GM12891 (cell line): ENCODE measurements around the gene TRMT1.

Source experiments
- DNase-seq: peaks from one replicate; pipeline ENCODE4 v3.0.0; 2011; ENCODE audit warnings: low spot score; ENCODE audit not compliant: insufficient read length
- FAIRE-seq: peaks from 2 replicates; lab custom pipeline; 2011; peaks lifted over from hg19 to GRCh38; lab: Jason Lieb, UNC
- PAX5 ChIP-seq: IDR thresholded peaks from 2 replicates; pipeline ENCODE4 v1.6.1; 2011; ENCODE audit warnings: low read length, moderate library complexity, mild to moderate bottlenecking; ENCODE audit not compliant: insufficient read depth, severe bottlenecking
- POLR2A ChIP-seq: IDR thresholded peaks from 2 replicates; pipeline ENCODE4 v1.6.1; 2011; ENCODE audit warnings: low read depth, low read length, control low read depth
- POLR2AphosphoS5 ChIP-seq: IDR thresholded peaks from 2 replicates; pipeline ENCODE4 v1.6.1; 2011; ENCODE audit warnings: low read depth, low read length, control low read depth
- POU2F2 ChIP-seq: IDR thresholded peaks from 2 replicates; pipeline ENCODE4 v1.6.1; 2011; ENCODE audit warnings: low read depth, mild to moderate bottlenecking, control low read depth, low read length, moderate library complexity
- SPI1 ChIP-seq: IDR thresholded peaks from 2 replicates; pipeline ENCODE4 v1.6.1; 2011; ENCODE audit warnings: low read depth, low read length, control low read depth
- TAF1 ChIP-seq: IDR thresholded peaks from 2 replicates; pipeline ENCODE4 v1.6.1; 2011; ENCODE audit warnings: low read depth, low read length, control low read depth

The TRMT1 gene

DNA sequence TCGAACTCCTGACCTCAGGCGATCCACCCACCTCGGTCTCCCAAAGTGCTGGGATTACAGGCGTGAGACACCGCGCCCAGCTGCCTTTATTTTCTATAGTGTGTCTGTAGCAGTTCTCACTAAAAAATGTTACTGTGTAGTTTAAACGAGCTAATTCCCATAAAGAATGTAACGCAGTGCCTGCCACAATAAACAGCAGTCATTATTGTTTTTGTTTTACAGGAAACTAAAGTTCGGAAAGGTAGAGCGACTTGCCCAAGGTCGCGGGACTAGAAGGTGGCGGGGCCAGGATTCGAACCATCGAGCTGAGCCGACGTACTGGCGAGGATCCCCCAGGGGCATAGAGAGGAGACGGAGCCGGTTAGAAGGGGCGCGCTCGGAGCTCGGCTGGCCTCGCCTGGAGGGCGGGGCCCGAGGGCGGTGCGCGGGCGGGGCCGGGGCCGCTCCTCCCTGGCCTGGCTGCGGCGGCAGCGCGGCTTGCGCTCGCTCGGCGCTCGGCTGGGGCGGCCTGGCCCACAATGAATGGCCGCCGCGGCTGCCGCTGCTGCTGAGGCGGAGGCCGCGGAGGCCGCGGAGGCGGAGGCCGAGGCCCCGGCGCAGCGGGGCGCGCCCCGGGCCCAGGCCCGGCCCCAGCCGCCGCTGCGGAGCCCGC lies 1.4 kb upstream of the TRMT1 start, which contains the start of gene NACC1:
TSS of gene NACC1 (plus strand) at position 493 of the 652 bp plus-strand sequence. CDS start 16,944 bp downstream, outside the sequence.
- DNase-seq (peak; percentile 97), FAIRE-seq (peak; percentile 84)
- no peak for TF ChIP-seq SPI1
- peak; percentile 69; the same call in 1 of the 2 replicates for TF ChIP-seq TAF1
- no peak for TF ChIP-seq POU2F2
- no peak for TF ChIP-seq PAX5
- TF ChIP-seq POLR2AphosphoS5, result no peak
- TF ChIP-seq POLR2A, result no peak

DNA sequence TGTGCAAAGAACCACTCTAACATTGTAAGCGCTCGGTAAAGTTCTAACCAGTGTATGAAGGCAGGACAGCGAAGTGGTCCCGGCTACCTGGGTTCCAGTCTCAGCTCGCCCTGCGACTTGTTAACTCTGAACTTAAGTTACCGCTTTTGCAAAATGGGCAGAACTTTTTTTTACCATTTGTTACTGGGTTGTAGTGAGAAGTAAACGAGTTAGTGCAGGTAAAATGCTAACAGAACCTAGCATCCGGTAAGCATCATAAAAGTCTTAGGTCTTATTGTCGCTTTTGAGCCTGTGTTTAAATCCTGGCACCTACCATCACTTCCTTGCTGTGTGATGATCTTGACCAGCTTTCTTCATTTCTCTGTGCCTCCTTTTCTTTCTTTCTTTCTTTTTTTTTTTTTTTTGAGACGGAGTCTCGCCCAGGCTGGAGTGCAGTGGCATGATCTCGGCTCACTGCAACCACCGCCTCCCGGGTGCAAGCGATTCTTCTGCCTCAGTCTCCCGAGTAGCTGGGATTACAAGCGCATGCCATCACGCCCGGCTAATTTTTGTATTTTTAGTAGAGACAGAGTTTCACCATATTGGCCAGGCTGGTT lies 734 bp upstream of the TRMT1 start:
- no peak for TF ChIP-seq POLR2AphosphoS5
- FAIRE-seq (no peak), DNase-seq (no peak)

DNA sequence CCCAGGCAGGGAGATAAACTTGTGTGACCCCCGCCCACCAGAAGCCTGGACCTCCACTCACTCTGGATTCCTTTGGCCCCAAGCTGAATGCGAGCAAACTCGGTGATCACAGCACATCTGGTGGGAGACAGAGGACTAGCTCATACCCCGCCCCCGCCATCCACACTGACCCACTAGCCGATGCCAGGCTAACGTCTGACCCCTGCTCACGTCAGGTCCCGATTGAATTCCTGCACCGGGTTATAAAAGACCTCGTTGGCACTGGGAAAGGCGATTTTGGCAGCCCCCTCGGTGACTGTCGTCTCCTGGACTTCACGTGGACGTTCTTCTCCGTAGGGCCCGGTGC lies 631 bp downstream of the TRMT1 start:
- FAIRE-seq (no peak), DNase-seq (no peak)
- TF ChIP-seq TAF1 (no peak), SPI1 (no peak), POU2F2 (no peak), POLR2A (no peak), PAX5 (no peak), POLR2AphosphoS5 (no peak)

DNA sequence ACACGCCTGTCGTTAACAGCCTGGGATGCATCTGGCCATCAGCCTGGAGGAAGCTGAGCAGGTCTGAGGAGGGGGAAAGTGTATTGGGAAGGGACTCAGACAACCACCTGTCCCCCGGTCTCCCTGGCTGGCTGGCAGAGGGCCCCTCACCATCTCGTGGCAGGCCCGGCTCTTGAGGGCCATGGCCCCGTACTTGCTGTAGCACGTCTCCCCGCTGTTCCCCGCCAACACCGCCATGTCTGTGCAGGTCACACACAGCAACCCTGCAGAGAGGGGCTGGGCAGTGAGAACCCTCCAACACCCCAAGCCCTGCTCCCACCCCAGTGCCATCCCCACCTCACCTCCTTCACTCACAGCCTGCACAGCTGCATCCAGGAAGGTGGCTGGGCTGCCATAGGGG lies 4.0 kb downstream of the TRMT1 start:
- no peak for FAIRE-seq

DNA sequence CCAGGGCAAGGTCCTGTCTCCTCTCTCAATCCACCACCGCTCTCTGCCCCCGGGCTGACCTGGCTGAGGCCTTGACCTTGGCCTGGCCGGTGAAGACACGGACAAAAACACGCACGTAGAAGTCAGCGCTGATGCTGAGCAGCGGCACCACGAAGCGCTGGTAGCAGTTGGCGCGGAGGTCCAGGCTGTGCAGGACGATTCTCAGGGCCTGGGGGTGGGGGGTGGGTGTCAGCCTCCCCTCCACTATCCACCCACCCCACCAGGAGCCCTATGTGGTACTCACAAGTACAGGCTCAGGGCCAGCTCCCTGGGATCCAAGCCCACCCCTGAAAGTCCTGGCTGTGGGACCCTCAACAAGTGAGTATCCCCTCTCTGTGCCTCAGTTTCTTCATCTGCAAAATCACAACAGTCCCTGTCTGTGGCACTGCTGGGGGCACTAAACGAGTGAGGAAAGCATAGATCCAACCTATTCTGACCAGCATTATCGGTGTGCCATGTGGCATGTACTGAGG lies 6.4 kb downstream of the TRMT1 start:
- FAIRE-seq (no peak), DNase-seq (no peak)
- TF ChIP-seq POLR2A (no peak), TAF1 (no peak), PAX5 (no peak), POU2F2 (no peak)

More for the DNA sequence above, 4.0 kb downstream of the TRMT1 start:
- TF ChIP-seq POLR2AphosphoS5, result no peak
- TF ChIP-seq SPI1, result no peak
- TF ChIP-seq POU2F2, result no peak
- TF ChIP-seq TAF1, result no peak
- no peak for TF ChIP-seq PAX5
- TF ChIP-seq POLR2A, result no peak
- DNase-seq, result no peak

DNA sequence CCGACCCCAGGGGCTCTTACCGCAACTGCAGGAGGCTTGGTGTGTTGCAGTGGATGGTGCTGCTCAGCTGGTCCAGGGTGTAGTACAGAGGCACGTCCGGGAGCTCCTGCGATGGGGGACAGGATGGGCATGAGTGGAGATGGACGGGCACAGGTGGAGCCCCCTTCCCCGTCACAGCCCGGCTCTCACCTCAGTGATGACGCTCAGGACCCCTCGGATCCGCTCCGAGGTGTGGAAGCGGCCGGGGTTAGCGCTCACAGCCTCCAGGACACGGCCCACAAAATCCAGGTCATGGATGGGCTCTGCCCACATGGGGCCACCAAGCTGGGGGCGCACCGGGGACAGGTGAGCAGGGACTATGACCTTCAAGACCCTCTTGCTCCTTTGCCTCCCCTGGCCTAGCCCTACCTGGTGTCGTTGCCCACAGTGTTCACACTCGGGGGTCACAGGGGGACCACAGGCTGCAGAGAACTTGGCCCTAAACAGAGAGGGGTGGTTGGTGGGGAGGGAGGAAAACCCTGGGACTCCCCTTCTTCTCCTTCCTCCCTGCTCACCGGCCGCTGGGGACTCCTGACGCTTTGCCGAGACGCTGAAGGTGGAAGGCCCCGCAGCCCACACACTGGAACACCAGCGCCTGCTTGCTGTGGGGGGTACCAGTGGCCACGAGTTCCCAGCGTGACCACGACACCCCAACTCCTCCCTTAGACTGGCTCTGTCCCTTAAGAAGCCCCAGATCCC lies 7.0 kb downstream of the TRMT1 start:
- no peak for DNase-seq
- FAIRE-seq, result no peak
- no peak for TF ChIP-seq POLR2AphosphoS5
- TF ChIP-seq POLR2A, result no peak

DNA sequence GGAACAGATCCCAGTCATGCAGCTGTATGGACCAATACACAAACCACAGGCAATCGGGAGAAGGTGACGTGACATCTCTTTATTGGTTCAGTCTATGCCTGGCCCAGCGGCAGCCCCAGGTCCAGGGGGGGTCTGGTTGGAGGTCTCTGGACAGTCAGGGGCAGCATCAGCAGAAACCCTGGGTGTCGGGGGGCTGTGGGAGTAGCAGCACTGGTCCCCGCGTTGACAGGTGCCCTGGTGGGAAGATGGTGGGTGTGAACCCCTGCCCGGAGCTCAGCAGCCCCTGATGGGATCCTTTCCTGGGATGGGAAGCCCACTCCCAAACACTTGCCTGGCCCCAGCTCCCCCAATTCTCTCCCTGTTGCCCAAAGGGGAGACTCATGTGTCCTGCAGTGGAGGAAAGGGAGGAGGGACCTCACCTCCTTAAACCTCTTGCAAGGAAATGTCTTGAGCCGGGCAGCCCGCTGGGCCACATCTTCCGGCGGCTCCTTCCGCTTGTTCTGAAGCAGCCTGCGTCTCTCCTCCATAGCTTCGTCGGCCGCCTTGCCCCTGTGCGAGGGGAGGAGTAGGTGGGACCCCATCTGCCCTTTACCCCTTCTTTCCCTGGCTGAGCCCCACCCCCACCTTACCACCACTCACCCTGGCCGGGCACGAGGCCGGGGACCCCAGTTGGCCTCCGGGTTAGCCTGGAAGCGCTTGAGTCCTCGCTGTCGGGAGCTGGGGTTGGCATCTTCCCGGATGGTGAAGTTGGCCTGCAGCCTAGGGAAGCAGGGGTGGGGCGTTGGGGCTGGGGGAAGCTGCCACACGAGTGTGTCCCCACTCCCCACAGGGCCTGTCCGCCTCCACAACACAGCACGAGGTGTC lies 11.5 kb downstream of the TRMT1 start:
- FAIRE-seq, result no peak
- no peak for DNase-seq
- TF ChIP-seq PAX5, result no peak
- 0 out of 2 replicates have a peak, but pooled peaks have one; percentile 24 for TF ChIP-seq POU2F2

DNA sequence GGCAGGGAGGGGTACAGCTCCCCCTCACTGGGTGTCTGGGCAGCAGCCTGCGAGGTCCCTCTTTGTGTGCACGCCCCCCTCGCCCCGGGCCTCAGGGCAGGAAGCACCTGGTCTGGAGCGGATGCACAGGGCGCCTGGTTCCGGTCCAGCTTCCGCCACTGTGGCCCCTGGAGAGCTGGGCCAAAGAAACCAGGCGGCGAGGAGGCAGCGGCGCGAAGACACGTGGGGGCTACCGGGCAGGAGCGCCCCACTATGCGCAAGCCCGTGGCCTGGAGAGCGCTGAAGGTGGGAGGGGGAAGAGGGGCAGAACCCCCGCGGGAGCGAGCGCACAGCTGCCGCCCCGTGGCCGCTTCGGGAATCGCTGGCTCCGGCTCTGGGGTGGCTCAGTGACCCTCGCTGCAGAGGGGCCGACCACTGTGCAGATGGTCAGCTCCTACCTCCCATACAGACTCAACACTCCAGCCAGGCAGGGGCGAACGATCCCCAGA lies 12.1 kb downstream of the TRMT1 start:
- FAIRE-seq (peak; percentile 96), DNase-seq (peak; percentile 80)
- peak; percentile 70; the same call in 1 of the 2 replicates for TF ChIP-seq POLR2AphosphoS5
- peak; percentile 30 for TF ChIP-seq PAX5
- TF ChIP-seq POU2F2, result peak; percentile 55; the same call in 1 of the 2 replicates
- peak; percentile 57; the same call in 1 of the 2 replicates for TF ChIP-seq TAF1
- TF ChIP-seq SPI1, result no peak
- TF ChIP-seq POLR2A, result no peak

DNA sequence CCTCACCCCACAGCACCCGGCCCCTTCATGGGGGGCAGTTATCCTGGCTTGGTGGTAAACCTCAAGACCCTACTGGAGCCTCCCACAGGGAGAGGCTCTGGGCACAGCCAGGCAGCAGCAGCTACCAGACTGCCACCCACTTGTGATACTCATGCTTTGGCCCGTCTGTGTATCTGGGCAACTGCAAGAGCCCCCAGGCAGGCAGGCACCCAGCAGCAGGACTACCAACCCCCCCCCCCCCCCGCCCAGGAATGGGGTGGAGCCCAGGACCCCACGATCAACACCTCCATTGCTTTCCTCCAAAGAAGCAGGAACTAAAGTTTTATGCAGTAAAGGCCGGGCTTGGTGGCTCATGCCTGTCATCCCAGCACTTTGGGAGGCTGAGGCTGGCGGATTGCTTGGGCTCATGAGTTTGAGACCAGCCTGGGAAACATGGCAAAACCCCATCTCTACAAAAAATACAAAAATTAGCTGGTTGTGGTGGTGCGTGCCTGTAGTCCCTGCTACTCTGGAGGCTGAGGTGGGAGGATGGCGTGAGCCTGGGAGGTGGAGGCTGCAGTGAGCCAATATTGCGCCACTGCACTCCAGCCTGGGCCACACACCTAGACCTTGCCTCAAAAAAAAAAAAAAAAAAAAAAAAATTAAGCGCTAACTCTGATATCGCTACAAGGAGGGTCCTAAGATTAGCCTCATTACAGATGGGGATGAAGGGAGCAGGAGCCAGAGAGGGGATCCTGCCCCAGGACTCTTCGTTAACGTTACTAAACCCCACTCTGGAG lies 12.8 kb downstream of the TRMT1 start:
- FAIRE-seq (peak; percentile 13), DNase-seq (no peak)
- TF ChIP-seq SPI1, result no peak
- TF ChIP-seq POU2F2, result 0 out of 2 replicates have a peak, but pooled peaks have one; percentile 4
